HEK293 (cell line): ENCODE results near the gene MTHFD1.

ENCODE experiments used
- CTCF ChIP-seq: fragments of 450-650 bp; formaldehyde crosslinking; IDR thresholded peaks from 2 replicates; pipeline ENCODE4 v1.5.1; 2016; ENCODE audit warnings: missing biosample characterization, missing genetic modification characterization
- HOXD13 ChIP-seq: sonication (generic); formaldehyde crosslinking; IDR thresholded peaks from 2 replicates; pipeline ENCODE4 v1.8.0; 2022; ENCODE audit warnings: missing genetic modification reagents, borderline replicate concordance
- KLF8 ChIP-seq: fragments of 450-650 bp; formaldehyde crosslinking; IDR thresholded peaks from 2 replicates; pipeline ENCODE4 v1.5.1; 2016; ENCODE audit warnings: missing biosample characterization, missing genetic modification characterization
- KLF9 ChIP-seq: fragments of 450-650 bp; formaldehyde crosslinking; IDR thresholded peaks from 2 replicates; pipeline ENCODE4 v1.5.1; 2016; ENCODE audit warnings: missing biosample characterization, missing genetic modification characterization, low read depth
- OVOL3 ChIP-seq: fragments of 450-650 bp; formaldehyde crosslinking; IDR thresholded peaks from 2 replicates; pipeline ENCODE4 v1.5.1; 2016; ENCODE audit warnings: missing biosample characterization, missing genetic modification characterization
- RBAK ChIP-seq: fragments of 450-650 bp; formaldehyde crosslinking; IDR thresholded peaks from 2 replicates; pipeline ENCODE4 v1.5.1; 2016; ENCODE audit warnings: missing biosample characterization, missing genetic modification characterization
- ZBTB21 ChIP-seq: fragments of 450-650 bp; formaldehyde crosslinking; IDR thresholded peaks from 2 replicates; pipeline ENCODE4 v1.5.1; 2017; ENCODE audit warnings: missing biosample characterization, missing genetic modification characterization
- ZFP37 ChIP-seq: fragments of 450-650 bp; formaldehyde crosslinking; IDR thresholded peaks from 2 replicates; pipeline ENCODE4 v1.5.1; 2016; ENCODE audit warnings: missing biosample characterization, missing genetic modification characterization
- ZIC2 ChIP-seq: fragments of 450-650 bp; formaldehyde crosslinking; IDR thresholded peaks from 2 replicates; pipeline ENCODE4 v1.5.1; 2016; ENCODE audit warnings: missing biosample characterization, missing genetic modification characterization
- ZNF133 ChIP-seq: fragments of 450-650 bp; formaldehyde crosslinking; IDR thresholded peaks from 2 replicates; pipeline ENCODE4 v1.5.1; 2016; ENCODE audit warnings: missing biosample characterization, missing genetic modification characterization
- ZNF175 ChIP-seq: fragments of 450-650 bp; formaldehyde crosslinking; IDR thresholded peaks from 2 replicates; pipeline ENCODE4 v1.5.1; 2016; ENCODE audit warnings: missing biosample characterization, missing genetic modification characterization
- ZNF18 ChIP-seq: fragments of 450-650 bp; formaldehyde crosslinking; IDR thresholded peaks from 2 replicates; pipeline ENCODE4 v1.5.1; 2016; ENCODE audit warnings: missing biosample characterization, missing genetic modification characterization
- ZNF239 ChIP-seq: fragments of 450-650 bp; formaldehyde crosslinking; IDR thresholded peaks from 2 replicates; pipeline ENCODE4 v1.5.1; 2016; ENCODE audit warnings: missing biosample characterization, missing genetic modification characterization
- ZNF292 ChIP-seq: fragments of 450-650 bp; formaldehyde crosslinking; IDR thresholded peaks from 2 replicates; pipeline ENCODE4 v1.5.1; 2016; ENCODE audit warnings: low read depth, missing biosample characterization, missing genetic modification characterization, borderline replicate concordance
- ZNF449 ChIP-seq: fragments of 450-650 bp; formaldehyde crosslinking; IDR thresholded peaks from 2 replicates; pipeline ENCODE4 v1.5.1; 2017; ENCODE audit warnings: missing biosample characterization, mild to moderate bottlenecking, missing genetic modification characterization, moderate library complexity
- ZNF558 ChIP-seq: fragments of 450-650 bp; formaldehyde crosslinking; IDR thresholded peaks from 2 replicates; pipeline ENCODE4 v1.5.1; 2016; ENCODE audit warnings: missing biosample characterization, missing genetic modification characterization
- ZNF654 ChIP-seq: fragments of 450-650 bp; formaldehyde crosslinking; IDR thresholded peaks from 2 replicates; pipeline ENCODE4 v1.5.1; 2016; ENCODE audit warnings: low read depth, missing biosample characterization, missing genetic modification characterization
- ZNF785 ChIP-seq: fragments of 450-650 bp; formaldehyde crosslinking; IDR thresholded peaks from 2 replicates; pipeline ENCODE4 v1.5.1; 2016; ENCODE audit warnings: missing biosample characterization, missing genetic modification characterization
- ZNF830 ChIP-seq: fragments of 450-650 bp; IDR thresholded peaks from 2 replicates; pipeline ENCODE4 v1.5.0; 2018; ENCODE audit warnings: missing biosample characterization, missing genetic modification characterization, low read depth, mild to moderate bottlenecking, moderate library complexity
- ZSCAN23 ChIP-seq: fragments of 450-650 bp; formaldehyde crosslinking; IDR thresholded peaks from 2 replicates; pipeline ENCODE4 v1.5.1; 2016; ENCODE audit warnings: missing biosample characterization, missing genetic modification characterization
- ZSCAN30 ChIP-seq: fragments of 450-650 bp; IDR thresholded peaks from 2 replicates; pipeline ENCODE4 v1.5.1; 2018; ENCODE audit warnings: missing biosample characterization, mild to moderate bottlenecking, missing genetic modification characterization, moderate library complexity
- TF ChIP-seq, protein P1 (sequence below): IDR thresholded peaks from 2 replicates; pipeline ENCODE4 v1.6.1; 2011; ENCODE audit warnings: mild to moderate bottlenecking, low read depth, low read length, borderline replicate concordance
- TF ChIP-seq, protein P2 (sequence below): fragments of 450-650 bp; formaldehyde crosslinking; IDR thresholded peaks from 2 replicates; pipeline ENCODE4 v1.5.1; 2016; ENCODE audit warnings: missing biosample characterization, missing genetic modification characterization
- TF ChIP-seq, protein P3 (sequence below): fragments of 450-650 bp; formaldehyde crosslinking; IDR thresholded peaks from 2 replicates; pipeline ENCODE4 v1.5.1; 2016; ENCODE audit warnings: missing biosample characterization, missing genetic modification characterization, borderline replicate concordance

MTHFD1 gene

GRCh38 chr14:64387782-64388532 lies at the start of gene MTHFD1 (continued):
- TF ChIP-seq ZNF449 (tag by site-specific recombination): no peak
- TF ChIP-seq ZSCAN30 (tag by site-specific recombination): peak; percentile 77; the same call in 1 of the 2 replicates
- TF ChIP-seq ZNF18 (tag by site-specific recombination): no peak
- TF ChIP-seq, protein P1, sequence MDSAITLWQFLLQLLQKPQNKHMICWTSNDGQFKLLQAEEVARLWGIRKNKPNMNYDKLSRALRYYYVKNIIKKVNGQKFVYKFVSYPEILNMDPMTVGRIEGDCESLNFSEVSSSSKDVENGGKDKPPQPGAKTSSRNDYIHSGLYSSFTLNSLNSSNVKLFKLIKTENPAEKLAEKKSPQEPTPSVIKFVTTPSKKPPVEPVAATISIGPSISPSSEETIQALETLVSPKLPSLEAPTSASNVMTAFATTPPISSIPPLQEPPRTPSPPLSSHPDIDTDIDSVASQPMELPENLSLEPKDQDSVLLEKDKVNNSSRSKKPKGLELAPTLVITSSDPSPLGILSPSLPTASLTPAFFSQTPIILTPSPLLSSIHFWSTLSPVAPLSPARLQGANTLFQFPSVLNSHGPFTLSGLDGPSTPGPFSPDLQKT: no peak
- peak; percentile 90 for TF ChIP-seq KLF9 (tag by site-specific recombination)
- peak; percentile 98 for TF ChIP-seq KLF8 (tag by site-specific recombination)
- TF ChIP-seq ZFP37 (tag by site-specific recombination): 0 out of 2 replicates have a peak, but pooled peaks have one; percentile 6
- TF ChIP-seq, protein P2, sequence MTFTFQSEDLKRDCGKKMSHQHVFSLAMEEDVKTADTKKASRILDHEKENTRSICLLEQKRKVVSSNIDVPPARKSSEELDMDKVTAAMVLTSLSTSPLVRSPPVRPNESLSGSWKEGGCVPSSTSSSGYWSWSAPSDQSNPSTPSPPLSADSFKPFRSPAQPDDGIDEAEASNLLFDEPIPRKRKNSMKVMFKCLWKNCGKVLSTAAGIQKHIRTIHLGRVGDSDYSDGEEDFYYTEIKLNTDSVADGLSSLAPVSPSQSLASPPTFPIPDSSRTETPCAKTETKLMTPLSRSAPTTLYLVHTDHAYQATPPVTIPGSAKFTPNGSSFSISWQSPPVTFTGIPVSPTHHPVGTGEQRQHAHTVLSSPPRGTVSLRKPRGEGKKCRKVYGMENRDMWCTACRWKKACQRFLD (tag by site-specific recombination): no peak
- TF ChIP-seq ZNF785 (tag by site-specific recombination): no peak
- TF ChIP-seq ZIC2 (tag by site-specific recombination): no peak
- no peak for TF ChIP-seq ZNF239 (tag by site-specific recombination)
- no peak for TF ChIP-seq OVOL3 (tag by site-specific recombination)
- TF ChIP-seq ZNF175 (tag by site-specific recombination): no peak
- TF ChIP-seq ZNF133: no peak
- TF ChIP-seq ZNF558 (tag by site-specific recombination): no peak
- TF ChIP-seq, protein P3, sequence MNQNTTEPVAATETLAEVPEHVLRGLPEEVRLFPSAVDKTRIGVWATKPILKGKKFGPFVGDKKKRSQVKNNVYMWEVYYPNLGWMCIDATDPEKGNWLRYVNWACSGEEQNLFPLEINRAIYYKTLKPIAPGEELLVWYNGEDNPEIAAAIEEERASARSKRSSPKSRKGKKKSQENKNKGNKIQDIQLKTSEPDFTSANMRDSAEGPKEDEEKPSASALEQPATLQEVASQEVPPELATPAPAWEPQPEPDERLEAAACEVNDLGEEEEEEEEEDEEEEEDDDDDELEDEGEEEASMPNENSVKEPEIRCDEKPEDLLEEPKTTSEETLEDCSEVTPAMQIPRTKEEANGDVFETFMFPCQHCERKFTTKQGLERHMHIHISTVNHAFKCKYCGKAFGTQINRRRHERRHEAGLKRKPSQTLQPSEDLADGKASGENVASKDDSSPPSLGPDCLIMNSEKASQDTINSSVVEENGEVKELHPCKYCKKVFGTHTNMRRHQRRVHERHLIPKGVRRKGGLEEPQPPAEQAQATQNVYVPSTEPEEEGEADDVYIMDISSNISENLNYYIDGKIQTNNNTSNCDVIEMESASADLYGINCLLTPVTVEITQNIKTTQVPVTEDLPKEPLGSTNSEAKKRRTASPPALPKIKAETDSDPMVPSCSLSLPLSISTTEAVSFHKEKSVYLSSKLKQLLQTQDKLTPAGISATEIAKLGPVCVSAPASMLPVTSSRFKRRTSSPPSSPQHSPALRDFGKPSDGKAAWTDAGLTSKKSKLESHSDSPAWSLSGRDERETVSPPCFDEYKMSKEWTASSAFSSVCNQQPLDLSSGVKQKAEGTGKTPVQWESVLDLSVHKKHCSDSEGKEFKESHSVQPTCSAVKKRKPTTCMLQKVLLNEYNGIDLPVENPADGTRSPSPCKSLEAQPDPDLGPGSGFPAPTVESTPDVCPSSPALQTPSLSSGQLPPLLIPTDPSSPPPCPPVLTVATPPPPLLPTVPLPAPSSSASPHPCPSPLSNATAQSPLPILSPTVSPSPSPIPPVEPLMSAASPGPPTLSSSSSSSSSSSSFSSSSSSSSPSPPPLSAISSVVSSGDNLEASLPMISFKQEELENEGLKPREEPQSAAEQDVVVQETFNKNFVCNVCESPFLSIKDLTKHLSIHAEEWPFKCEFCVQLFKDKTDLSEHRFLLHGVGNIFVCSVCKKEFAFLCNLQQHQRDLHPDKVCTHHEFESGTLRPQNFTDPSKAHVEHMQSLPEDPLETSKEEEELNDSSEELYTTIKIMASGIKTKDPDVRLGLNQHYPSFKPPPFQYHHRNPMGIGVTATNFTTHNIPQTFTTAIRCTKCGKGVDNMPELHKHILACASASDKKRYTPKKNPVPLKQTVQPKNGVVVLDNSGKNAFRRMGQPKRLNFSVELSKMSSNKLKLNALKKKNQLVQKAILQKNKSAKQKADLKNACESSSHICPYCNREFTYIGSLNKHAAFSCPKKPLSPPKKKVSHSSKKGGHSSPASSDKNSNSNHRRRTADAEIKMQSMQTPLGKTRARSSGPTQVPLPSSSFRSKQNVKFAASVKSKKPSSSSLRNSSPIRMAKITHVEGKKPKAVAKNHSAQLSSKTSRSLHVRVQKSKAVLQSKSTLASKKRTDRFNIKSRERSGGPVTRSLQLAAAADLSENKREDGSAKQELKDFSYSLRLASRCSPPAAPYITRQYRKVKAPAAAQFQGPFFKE (tag by site-specific recombination): no peak
- no peak for TF ChIP-seq CTCF (tag by site-specific recombination)
- no peak for TF ChIP-seq ZNF830 (tag by site-specific recombination)
- TF ChIP-seq ZNF292 (tag by site-specific recombination): no peak
- TF ChIP-seq RBAK (tag by site-specific recombination): no peak
- TF ChIP-seq ZBTB21 (tag by site-specific recombination): no peak
- no peak for TF ChIP-seq ZNF654 (tag by site-specific recombination)
- no peak for TF ChIP-seq HOXD13 (CRISPR knock-in tag)
- TF ChIP-seq ZSCAN23 (tag by site-specific recombination): no peak
